Cardiac muscle cell (in vitro differentiated cells and primary cell): ENCODE data around the gene ZYG11A. TPM values are rescaled to one million over a fixed set of nuclear protein-coding genes. Genes with fewer than 3 reads are reported as not detected.
"Not testable (repeated sequence)": the region's sequence is repeated elsewhere in the genome, so short reads cannot be mapped to it uniquely, and the experiment has no call there.

Source experiments
- DNase-seq, 2 donors: peaks; one replicate each; pipeline versions ENCODE4 v3.0.0 to v3.0.0-alpha.2; 2010 to 2017; ENCODE audit warnings: low read depth in 1 of 2, low spot score in 1 of 2
- H3K27ac ChIP-seq: fragments of 200-600 bp; sonication (generic); 2 replicates; pipeline ENCODE4 v1.5.1; 2016
- H3K27me3 ChIP-seq: fragments of 200-600 bp; sonication (generic); 2 replicates; pipeline ENCODE4 v1.6.0; 2016; ENCODE audit warnings: control low read depth
- H3K36me3 ChIP-seq: fragments of 200-600 bp; sonication (generic); 2 replicates; pipeline ENCODE4 v1.5.1; 2016; ENCODE audit warnings: control low read depth
- H3K4me1 ChIP-seq: fragments of 200-600 bp; sonication (generic); 2 replicates; pipeline ENCODE4 v1.8.1; 2017; ENCODE audit warnings: low read depth, mild to moderate bottlenecking, mixed run types
- H3K4me3 ChIP-seq: fragments of 200-600 bp; sonication (generic); 2 replicates; pipeline ENCODE4 v1.5.1; 2016; ENCODE audit warnings: mild to moderate bottlenecking
- H3K9me3 ChIP-seq: fragments of 200-600 bp; sonication (generic); 2 replicates; pipeline ENCODE4 v1.5.1; 2017; ENCODE audit warnings: low read depth, mild to moderate bottlenecking, control low read depth
- polyA plus RNA-seq: library from polyadenylated mRNA; unstranded; fragments of >200 nt; fragmentation: Nextera tagmentation; extraction: Ambion mirVana; gene quantifications from 2 replicates; pipeline ENCODE4 v1.2.1, GENCODE V29; 2016
- total RNA-seq: library from RNA; depleted of rRNA; stranded (reverse); fragments of >200 nt; gene quantifications from 2 replicates; pipeline ENCODE4 v1.2.3, GENCODE V29; 2016
- TF ChIP-seq, protein P1 (sequence below): IDR thresholded peaks from 2 replicates; pipeline ENCODE4 v1.5.1; 2012; ENCODE audit warnings: low read depth, mild to moderate bottlenecking, low read length

Gene ZYG11A
- total and polyA plus RNA-seq, 2 experiments from 2014 or later = 0.04 to 0.06 TPM

DNA sequence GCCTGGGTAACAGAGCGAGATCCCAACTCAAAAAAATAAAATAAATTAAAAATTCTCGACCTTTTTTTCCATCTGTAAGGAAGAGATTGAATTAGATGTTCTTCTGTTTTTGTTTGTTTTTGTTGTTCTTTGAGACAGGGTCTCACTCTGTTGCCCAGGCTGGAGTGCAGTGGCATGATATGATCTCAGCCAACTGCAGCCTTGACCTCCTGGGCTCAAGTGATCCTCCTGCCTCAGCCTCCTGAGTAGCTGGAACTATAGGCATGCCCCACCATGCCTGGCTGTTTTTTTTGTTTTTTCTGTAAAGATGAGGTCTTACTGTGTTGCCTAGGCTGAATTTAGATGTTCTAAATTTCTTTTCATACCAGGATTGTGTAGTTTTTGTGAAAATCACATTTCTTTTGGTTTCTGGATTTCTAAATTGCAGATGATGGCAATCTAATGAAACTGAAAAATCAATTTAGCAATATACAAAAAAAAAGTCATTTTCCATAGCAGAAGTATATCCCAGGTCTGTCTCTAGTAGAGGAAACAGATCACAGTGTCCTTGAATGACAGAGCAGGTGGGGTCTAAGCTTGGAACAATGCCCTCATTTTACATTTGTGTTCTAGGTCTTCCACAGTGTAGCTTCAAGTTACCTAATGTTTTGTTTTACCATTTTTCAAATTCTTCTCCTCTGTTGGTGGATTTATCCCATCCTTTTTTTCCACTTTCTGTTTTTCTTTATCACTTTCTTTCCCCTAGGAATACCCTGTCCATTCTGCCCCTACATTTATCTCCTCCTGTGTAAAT lies 20.3 kb downstream of the ZYG11A start:
- H3K27me3 ChIP-seq = no peaks in the 10 kb centered on the region
- no peak overlapping the region for H3K27ac ChIP-seq
- TF ChIP-seq, protein P1, sequence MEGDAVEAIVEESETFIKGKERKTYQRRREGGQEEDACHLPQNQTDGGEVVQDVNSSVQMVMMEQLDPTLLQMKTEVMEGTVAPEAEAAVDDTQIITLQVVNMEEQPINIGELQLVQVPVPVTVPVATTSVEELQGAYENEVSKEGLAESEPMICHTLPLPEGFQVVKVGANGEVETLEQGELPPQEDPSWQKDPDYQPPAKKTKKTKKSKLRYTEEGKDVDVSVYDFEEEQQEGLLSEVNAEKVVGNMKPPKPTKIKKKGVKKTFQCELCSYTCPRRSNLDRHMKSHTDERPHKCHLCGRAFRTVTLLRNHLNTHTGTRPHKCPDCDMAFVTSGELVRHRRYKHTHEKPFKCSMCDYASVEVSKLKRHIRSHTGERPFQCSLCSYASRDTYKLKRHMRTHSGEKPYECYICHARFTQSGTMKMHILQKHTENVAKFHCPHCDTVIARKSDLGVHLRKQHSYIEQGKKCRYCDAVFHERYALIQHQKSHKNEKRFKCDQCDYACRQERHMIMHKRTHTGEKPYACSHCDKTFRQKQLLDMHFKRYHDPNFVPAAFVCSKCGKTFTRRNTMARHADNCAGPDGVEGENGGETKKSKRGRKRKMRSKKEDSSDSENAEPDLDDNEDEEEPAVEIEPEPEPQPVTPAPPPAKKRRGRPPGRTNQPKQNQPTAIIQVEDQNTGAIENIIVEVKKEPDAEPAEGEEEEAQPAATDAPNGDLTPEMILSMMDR = no peak
- H3K4me3 ChIP-seq = no peak overlapping the region
- no peaks in the 10 kb centered on the region for H3K4me1 ChIP-seq
- H3K9me3 ChIP-seq = no peaks in the 10 kb centered on the region
- DNase-seq = no peak
- no peaks in the 10 kb centered on the region for H3K36me3 ChIP-seq

DNA sequence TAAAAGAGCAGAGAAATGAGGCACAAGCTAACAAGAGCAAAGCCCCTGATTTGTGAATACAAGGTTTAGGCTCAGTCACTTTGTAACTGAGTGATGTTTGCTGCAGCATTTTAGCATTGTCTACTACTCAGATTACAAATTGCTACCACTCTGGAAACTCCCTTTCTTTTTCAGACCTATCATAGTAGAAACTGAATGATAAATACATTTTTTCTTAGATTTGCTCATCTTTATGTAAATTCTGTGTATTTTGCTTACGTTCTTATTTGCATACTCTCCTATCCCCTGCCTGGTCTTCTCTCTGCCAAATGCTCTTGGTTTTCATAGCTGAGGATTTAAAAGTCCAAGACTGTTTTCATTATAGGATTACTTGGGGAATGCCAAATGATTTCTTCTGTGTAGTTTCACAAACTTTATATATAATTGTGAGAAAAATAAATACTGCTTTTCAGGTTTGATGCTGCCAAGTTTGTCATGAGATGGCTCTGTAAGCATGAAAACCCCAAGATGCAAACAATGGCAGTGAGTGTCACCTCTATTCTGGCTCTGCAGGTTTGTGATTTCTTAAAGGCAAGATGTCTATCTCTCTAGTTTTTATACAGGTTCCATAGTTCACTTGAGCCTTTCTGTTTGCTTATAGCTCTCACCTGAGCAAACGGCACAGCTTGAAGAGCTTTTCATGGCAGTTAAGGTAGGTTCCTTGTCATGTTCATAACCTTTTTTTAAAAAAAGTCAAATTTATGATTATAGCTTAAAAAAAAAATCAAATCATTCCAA lies 24.7 kb downstream of the ZYG11A start:
- Histone ChIP-seq H3K9me3 (no peaks in the 10 kb centered on the region), H3K27me3 (no peaks in the 10 kb centered on the region), H3K27ac (no peak overlapping the region), H3K4me1 (no peaks in the 10 kb centered on the region), H3K36me3 (no peaks in the 10 kb centered on the region), H3K4me3 (no peak overlapping the region)
- no peak for DNase-seq
- TF ChIP-seq, protein P1 = no peak

DNA sequence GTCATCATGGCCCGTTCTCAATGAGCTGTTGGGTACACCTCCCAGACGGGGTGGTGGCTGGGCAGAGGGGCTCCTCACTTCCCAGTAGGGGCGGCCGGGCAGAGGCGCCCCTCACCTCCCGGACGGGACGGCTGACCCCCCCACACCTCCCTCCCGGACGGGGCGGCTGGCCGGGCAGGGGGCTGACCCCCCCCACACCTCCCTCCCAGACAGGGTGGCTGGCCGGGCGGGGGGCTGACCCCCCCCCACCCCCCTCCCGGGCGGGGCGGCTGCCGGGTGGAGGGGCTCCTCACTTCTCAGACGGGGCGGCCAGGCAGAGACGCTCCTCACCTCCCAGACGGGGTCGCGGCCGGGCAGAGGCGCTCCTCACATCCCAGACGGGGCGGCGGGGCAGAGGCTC lies 27.2 kb downstream of the ZYG11A start:
- H3K36me3 ChIP-seq, H3K9me3 ChIP-seq, H3K4me1 ChIP-seq, DNase-seq, H3K27me3 ChIP-seq, H3K27ac ChIP-seq, H3K4me3 ChIP-seq: not testable (repeated sequence)

DNA sequence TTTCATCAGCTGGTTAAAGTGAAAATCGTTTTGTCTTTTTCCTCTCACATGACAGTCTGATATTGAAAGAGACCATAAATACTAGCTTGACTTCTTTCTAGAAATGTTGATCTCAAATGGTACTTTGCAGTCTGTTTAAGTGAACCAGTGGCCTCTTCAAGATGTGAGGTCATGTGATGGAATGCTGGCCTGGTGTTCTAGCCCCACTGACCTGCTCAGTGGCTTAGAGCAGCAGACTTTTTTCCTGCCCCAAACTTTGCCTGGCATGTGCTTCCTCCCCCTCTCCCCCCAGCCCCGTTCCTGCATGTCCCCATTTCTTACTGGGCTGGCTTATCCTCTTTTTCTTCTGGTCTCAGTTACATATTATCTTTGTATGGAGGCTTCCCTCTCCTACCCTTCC lies 34.3 kb downstream of the ZYG11A start:
- Histone ChIP-seq H3K4me3 (no peak overlapping the region), H3K4me1 (no peaks in the 10 kb centered on the region), H3K36me3 (no peaks in the 10 kb centered on the region), H3K27me3 (no peaks in the 10 kb centered on the region), H3K27ac (no peak overlapping the region), H3K9me3 (no peaks in the 10 kb centered on the region)
- TF ChIP-seq, protein P1 = no peak
- DNase-seq = no peak

DNA sequence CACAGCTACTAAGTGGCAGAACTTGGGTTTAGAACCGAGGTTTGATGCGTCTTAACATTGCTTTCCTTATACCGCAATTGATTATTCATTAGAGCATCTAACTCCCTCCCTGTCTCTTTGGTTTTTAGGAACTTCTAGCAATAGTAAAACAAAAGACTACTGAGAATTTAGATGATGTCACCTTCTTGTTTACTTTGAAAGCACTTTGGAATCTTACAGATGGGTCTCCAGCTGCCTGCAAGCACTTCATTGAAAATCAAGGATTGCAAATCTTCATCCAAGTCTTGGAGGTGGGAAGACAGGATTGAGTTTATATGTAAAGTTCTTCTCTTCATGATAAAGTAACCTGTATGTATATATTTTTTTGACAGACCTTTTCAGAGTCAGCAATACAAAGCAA lies 35.0 kb downstream of the ZYG11A start:
- no peaks in the 10 kb centered on the region for H3K9me3 ChIP-seq
- no peaks in the 10 kb centered on the region for H3K4me1 ChIP-seq
- no peak for DNase-seq
- no peak overlapping the region for H3K27ac ChIP-seq
- H3K27me3 ChIP-seq = no peaks in the 10 kb centered on the region
- no peak overlapping the region for H3K4me3 ChIP-seq
- H3K36me3 ChIP-seq = no peaks in the 10 kb centered on the region
- TF ChIP-seq, protein P1 = no peak

DNA sequence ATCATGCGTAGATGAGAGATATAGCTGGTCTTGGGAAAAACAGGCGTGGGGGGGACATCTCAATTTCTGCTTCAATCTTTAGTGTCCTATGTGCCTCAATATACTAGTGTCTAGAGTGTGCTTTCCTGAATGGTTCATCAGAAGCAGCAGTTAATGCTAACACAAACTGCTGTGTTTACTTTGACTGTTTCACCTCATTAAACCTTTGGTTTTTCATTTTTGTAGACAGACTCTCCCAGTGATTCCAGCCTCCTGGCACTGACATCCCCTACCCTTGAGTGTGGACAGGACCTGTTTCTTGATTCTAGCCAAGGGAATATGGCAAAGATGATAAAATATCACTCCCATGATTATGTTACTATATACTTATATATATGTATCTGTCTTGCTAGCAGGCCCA lies 37.6 kb downstream of the ZYG11A start:
- Histone ChIP-seq H3K4me3 (no peak overlapping the region), H3K9me3 (no peaks in the 10 kb centered on the region), H3K4me1 (no peaks in the 10 kb centered on the region), H3K36me3 (no peaks in the 10 kb centered on the region), H3K27me3 (no peaks in the 10 kb centered on the region), H3K27ac (no peak overlapping the region)
- no peak for DNase-seq
- TF ChIP-seq, protein P1 = no peak
